HCT116 (cell line): ENCODE data around the gene TTLL7. TPM values are rescaled to one million over a fixed set of nuclear protein-coding genes. Genes with fewer than 3 reads are reported as not detected.
A peak's percentile ranks its signal among the peaks of the same experiment; 100 is the strongest.

Experiments
- ATAC-seq: fragments of 200-7000 bp; cut with Tn5 transposase; 2 replicates; pipeline ENCODE4 v1.9.1; 2020; ENCODE audit warnings: mild to moderate bottlenecking, moderate library complexity
- BruUV-seq: library from RNA; stranded (reverse); fragments of 400-500 nt; replicated peaks from 2 replicates; lab custom pipeline; 2021; lab: Mats Ljungman, UMichigan
- CTCF ChIA-PET: fragments of 300-600 bp; sonication (Branson Sonifier 250); formaldehyde crosslinking; loops from one replicate; lab custom pipeline; 2021; ENCODE audit warnings: antibody characterized with exemption; lab: Charles Lee
- POLR2A ChIA-PET: fragments of 300-600, 350-600 bp; sonication (Branson Sonifier 250); formaldehyde crosslinking; loops from one replicate; lab custom pipeline; 2021; ENCODE audit warnings: antibody characterized with exemption; lab: Charles Lee
- RAD21 ChIA-PET, 2 experiments: fragments of 300-600 bp; sonication (Branson Sonifier 250); formaldehyde crosslinking; loops; one replicate each; lab custom pipeline; 2023; ENCODE audit warnings: low total read pairs in 2 of 2; ENCODE audit not compliant: uncharacterized antibody in 2 of 2, unreplicated experiment in 2 of 2, low non-redundant PET in 1 of 2; lab: Charles Lee
- DNase-seq: peaks from one replicate; pipeline ENCODE4 v3.0.0-alpha.2; 2010; ENCODE audit warnings: low read depth, low spot score
- H2AFZ ChIP-seq: fragments of 200-600 bp; shearing (Covaris generic), sonication (generic); 2 replicates; pipeline ENCODE4 v1.6.1; 2017; ENCODE audit warnings: low read depth, mixed run types, mixed read lengths, antibody characterized with exemption, low read length; ENCODE audit not compliant: poor library complexity, severe bottlenecking
- H3K27ac ChIP-seq: 2 replicates; pipeline ENCODE4 v1.5.1; 2012; ENCODE audit warnings: low read depth, low read length
- H3K27me3 ChIP-seq: fragments of 200-600 bp; sonication (generic); 2 replicates; pipeline ENCODE4 v1.6.1; 2016; ENCODE audit warnings: mixed run types, low read length, mixed read lengths; ENCODE audit not compliant: insufficient read depth
- H3K36me3 ChIP-seq, 2 experiments: fragments of 200-500 bp in 1 of 2; fragments of 200-600 bp in 1 of 2; sonication (Bioruptor generic) in 1 of 2; sonication (generic) in 1 of 2; 2 replicates each; pipeline versions ENCODE4 v1.5.1 to v1.6.1; 2014 to 2016; ENCODE audit warnings: low read length in 2 of 2, inconsistent platforms in 1 of 2, mixed read lengths in 1 of 2, mixed run types in 1 of 2; ENCODE audit not compliant: insufficient read depth in 2 of 2, control insufficient read depth in 1 of 2
- H3K4me1 ChIP-seq, 2 experiments: fragments of 200-600 bp in 1 of 2; sonication (generic) in 1 of 2; 2 replicates each; pipeline versions ENCODE4 v1.5.1 to v1.6.1; 2012 to 2017; ENCODE audit warnings: low read length in 2 of 2, inconsistent platforms in 1 of 2, mild to moderate bottlenecking in 1 of 2, mixed read lengths in 1 of 2, mixed run types in 1 of 2, moderate library complexity in 1 of 2; ENCODE audit not compliant: insufficient read depth in 2 of 2, control insufficient read depth in 1 of 2
- H3K4me2 ChIP-seq: fragments of 200-600 bp; sonication (generic); 2 replicates; pipeline ENCODE4 v1.6.1; 2017; ENCODE audit warnings: mixed run types, low read length, mixed read lengths
- H3K4me3 ChIP-seq, 2 experiments: fragments of 200-600 bp in 1 of 2; sonication (generic) in 1 of 2; replicated peaks in 1 of 2; 2 replicates each; pipeline ENCODE4 v1.5.1; 2011 to 2016; ENCODE audit warnings: low read length in 2 of 2, control low read depth in 1 of 2, low read depth in 1 of 2, mild to moderate bottlenecking in 1 of 2, mixed read lengths in 1 of 2, mixed run types in 1 of 2
- H3K79me2 ChIP-seq: fragments of 200-600 bp; sonication (generic); 2 replicates; pipeline ENCODE4 v1.6.1; 2017; ENCODE audit warnings: mild to moderate bottlenecking, mixed run types, low read length, moderate library complexity, mixed read lengths; ENCODE audit not compliant: insufficient read depth
- H3K9ac ChIP-seq: fragments of 200-600 bp; sonication (generic); 2 replicates; pipeline ENCODE4 v1.6.1; 2016; ENCODE audit warnings: low read length, mixed read lengths
- H3K9me2 ChIP-seq: fragments of 200-600 bp; sonication (generic), shearing (Covaris generic); 2 replicates; pipeline ENCODE4 v1.6.1; 2017; ENCODE audit warnings: mixed run types, mild to moderate bottlenecking, moderate library complexity; ENCODE audit not compliant: insufficient read depth
- H3K9me3 ChIP-seq, 2 experiments: fragments of 200-500 bp in 1 of 2; fragments of 200-600 bp in 1 of 2; sonication (Bioruptor generic) in 1 of 2; sonication (generic) in 1 of 2; 2 replicates each; pipeline ENCODE4 v1.6.1; 2014 to 2017; ENCODE audit warnings: low read length in 2 of 2, mixed read lengths in 2 of 2, inconsistent platforms in 1 of 2, low read depth in 1 of 2, mild to moderate bottlenecking in 1 of 2, mixed run types in 1 of 2, moderate library complexity in 1 of 2; ENCODE audit not compliant: control insufficient read depth in 1 of 2, insufficient read depth in 1 of 2
- H4K20me1 ChIP-seq: fragments of 200-600 bp; sonication (generic), shearing (Covaris generic); 2 replicates; pipeline ENCODE4 v1.6.1; 2017; ENCODE audit warnings: mixed run types, mild to moderate bottlenecking, moderate library complexity; ENCODE audit not compliant: insufficient read depth
- CTCF ChIP-seq, 3 experiments: fragments of 200-600 bp in 1 of 3; sonication (generic) in 1 of 3; IDR thresholded peaks in 2 of 3; conservative IDR thresholded peaks in 1 of 3; 2 replicates each; pipeline ENCODE4 v1.5.1; 2012 to 2017; ENCODE audit warnings: low read depth in 2 of 3, low read length in 2 of 3, antibody characterized with exemption in 1 of 3, borderline replicate concordance in 1 of 3, control low read depth in 1 of 3, mild to moderate bottlenecking in 1 of 3, mixed read lengths in 1 of 3, mixed run types in 1 of 3, moderate library complexity in 1 of 3; ENCODE audit not compliant: insufficient read depth in 1 of 3
- JUND ChIP-seq: IDR thresholded peaks from 2 replicates; pipeline ENCODE4 v1.6.1; 2012
- YY1 ChIP-seq: IDR thresholded peaks from 2 replicates; pipeline ENCODE4 v1.6.1; 2011; ENCODE audit warnings: low read length, low read depth, moderate library complexity, mild to moderate bottlenecking; ENCODE audit not compliant: insufficient replicate concordance; ENCODE audit errors: extremely low read depth
- intact Hi-C: fragments of 100-400 bp; cut with micrococcal nuclease; formaldehyde crosslinking; loops from 2 replicates; pipeline ENCODE4 v1.10.0; 2022
- total RNA-seq: library from RNA; stranded (reverse); gene quantifications from one replicate; pipeline ENCODE4 v1.2.1, GENCODE V29; 2021; ENCODE audit not compliant: unreplicated experiment
- TF ChIP-seq, protein P1 (sequence below): IDR thresholded peaks from 2 replicates; pipeline ENCODE4 v1.6.1; 2011; ENCODE audit warnings: mild to moderate bottlenecking, low read length, moderate library complexity; ENCODE audit not compliant: insufficient replicate concordance; ENCODE audit errors: extremely low read depth
- TF ChIP-seq, protein P2 (sequence below): IDR thresholded peaks from 2 replicates; pipeline ENCODE4 v1.6.1; 2012

The TTLL7 gene
- total RNA-seq, 1 experiment from 2014 or later = 21.2 TPM

GRCh38 chr1:83834621-83835264 lies 164.2 kb downstream of the TTLL7 start:
- Histone ChIP-seq H3K27me3 (no peaks in the 10 kb centered on the region; the same call in 1 of the 2 replicates), H3K4me2 (no peak overlapping the region), H2AFZ (no peak overlapping the region), H3K27ac (no peak overlapping the region), H4K20me1 (no peaks in the 10 kb centered on the region), H3K4me1 (no peaks in the 10 kb centered on the region), H3K9me2 (no peaks in the 10 kb centered on the region), H3K79me2 (no peaks in the 10 kb centered on the region), H3K36me3 (no peaks in the 10 kb centered on the region), H3K9ac (no peak overlapping the region), H3K9me3 (no peaks in the 10 kb centered on the region), H3K4me3 (no peak overlapping the region)
- no peak for ATAC-seq
- ChIA-PET POLR2A (no interaction called here), RAD21 (no interaction called here), CTCF (no interaction called here)
- BruUV-seq = no TSS peak
- TF ChIP-seq CTCF (IDR thresholded peaks at IDR 0.05 in 2 of 3, conservative IDR thresholded peaks at IDR 0.05 in 1 of 3; ENCODE audit: borderline replicate concordance in 1 of 3, insufficient read depth in 1 of 3, low read depth in 2 of 3, low read length in 2 of 3) = peak in 2 of 3 experiments; percentile 15 to 19; a peak in 1 of 6 replicates
- no peak for TF ChIP-seq YY1
- TF ChIP-seq, protein P1, sequence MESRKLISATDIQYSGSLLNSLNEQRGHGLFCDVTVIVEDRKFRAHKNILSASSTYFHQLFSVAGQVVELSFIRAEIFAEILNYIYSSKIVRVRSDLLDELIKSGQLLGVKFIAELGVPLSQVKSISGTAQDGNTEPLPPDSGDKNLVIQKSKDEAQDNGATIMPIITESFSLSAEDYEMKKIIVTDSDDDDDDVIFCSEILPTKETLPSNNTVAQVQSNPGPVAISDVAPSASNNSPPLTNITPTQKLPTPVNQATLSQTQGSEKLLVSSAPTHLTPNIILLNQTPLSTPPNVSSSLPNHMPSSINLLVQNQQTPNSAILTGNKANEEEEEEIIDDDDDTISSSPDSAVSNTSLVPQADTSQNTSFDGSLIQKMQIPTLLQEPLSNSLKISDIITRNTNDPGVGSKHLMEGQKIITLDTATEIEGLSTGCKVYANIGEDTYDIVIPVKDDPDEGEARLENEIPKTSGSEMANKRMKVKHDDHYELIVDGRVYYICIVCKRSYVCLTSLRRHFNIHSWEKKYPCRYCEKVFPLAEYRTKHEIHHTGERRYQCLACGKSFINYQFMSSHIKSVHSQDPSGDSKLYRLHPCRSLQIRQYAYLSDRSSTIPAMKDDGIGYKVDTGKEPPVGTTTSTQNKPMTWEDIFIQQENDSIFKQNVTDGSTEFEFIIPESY = no peak
- TF ChIP-seq, protein P2, sequence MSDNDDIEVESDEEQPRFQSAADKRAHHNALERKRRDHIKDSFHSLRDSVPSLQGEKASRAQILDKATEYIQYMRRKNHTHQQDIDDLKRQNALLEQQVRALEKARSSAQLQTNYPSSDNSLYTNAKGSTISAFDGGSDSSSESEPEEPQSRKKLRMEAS = no peak
- TF ChIP-seq JUND = no peak
- DNase-seq = no peak
- intact Hi-C loops = no loop called here
